Ectodermal cell (in vitro differentiated cells): ENCODE results near the gene OSBPL1A.

Source experiments
- H3K27ac ChIP-seq: 2 replicates; pipeline ENCODE4 v1.7.0; 2013; ENCODE audit warnings: mild to moderate bottlenecking, low read depth, low read length; ENCODE audit not compliant: insufficient read depth, poor library complexity, severe bottlenecking
- H3K27me3 ChIP-seq: 2 replicates; pipeline ENCODE4 v1.7.0; 2013; ENCODE audit warnings: mild to moderate bottlenecking, low read length; ENCODE audit not compliant: insufficient read depth, control insufficient read depth, poor library complexity, severe bottlenecking
- H3K36me3 ChIP-seq: one replicate; pipeline ENCODE4 v1.7.0; 2013; ENCODE audit warnings: low read length; ENCODE audit not compliant: control insufficient read depth, insufficient read depth
- H3K4me1 ChIP-seq: one replicate; pipeline ENCODE4 v1.7.0; 2013; ENCODE audit warnings: low read length; ENCODE audit not compliant: control insufficient read depth, insufficient read depth
- H3K4me3 ChIP-seq: 2 replicates; pipeline ENCODE4 v1.7.0; 2013; ENCODE audit warnings: low read depth, low read length, control low read depth; ENCODE audit not compliant: insufficient read depth
- H3K9me3 ChIP-seq: 2 replicates; pipeline ENCODE4 v1.7.0; 2013; ENCODE audit warnings: mild to moderate bottlenecking, low read length, moderate library complexity; ENCODE audit not compliant: control insufficient read depth
- WGBS, 2 experiments: methylation state at CpG; one replicate each; pipeline ENCODE4 v1.1.7; 2013; ENCODE audit warnings: missing lambda C conversion rate in 2 of 2; 5-methylcytosine and 5-hydroxymethylcytosine counted together

OSBPL1A gene

GRCh38 chr18:24259869-24260641 lies 137.6 kb downstream of the OSBPL1A start:
- Histone ChIP-seq H3K4me3 (no peak overlapping the region), H3K36me3 (no peaks in the 10 kb centered on the region), H3K9me3 (peaks cover 2% of the 10 kb centered on the region), H3K4me1 (no peaks in the 10 kb centered on the region), H3K27me3 (no peaks in the 10 kb centered on the region), H3K27ac (no peak overlapping the region)
- WGBS, 2 experiments = 90 to 95% methylated on average over 4 to 6 of the region's 6 CpGs

DNA sequence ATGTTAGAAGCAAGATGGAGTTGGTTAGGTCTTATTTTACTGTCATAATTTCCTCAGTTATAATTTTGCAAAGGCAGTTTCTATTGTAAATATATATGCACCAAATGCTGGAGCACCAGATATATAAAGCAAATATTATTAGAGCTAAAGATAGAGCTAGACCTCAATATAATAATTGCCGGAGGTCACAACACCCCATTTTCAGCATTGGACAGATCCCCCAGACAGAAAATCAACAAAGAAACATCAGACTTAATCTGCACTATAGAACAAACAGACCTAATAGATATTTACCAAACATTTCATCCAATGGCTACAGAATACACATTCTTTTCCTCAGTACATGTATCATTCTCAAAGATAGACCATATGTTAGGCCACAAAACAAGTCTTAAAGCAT lies 143.6 kb downstream of the OSBPL1A start:
- 92 to 96% methylated on average over 1 of the region's 1 CpG for whole genome bisulfite sequencing, 2 experiments
- no peaks in the 10 kb centered on the region for H3K36me3 ChIP-seq
- H3K4me3 ChIP-seq = no peak overlapping the region
- H3K4me1 ChIP-seq = no peaks in the 10 kb centered on the region
- H3K27me3 ChIP-seq = no peaks in the 10 kb centered on the region
- H3K27ac ChIP-seq = no peak overlapping the region
- peaks cover 2% of the 10 kb centered on the region for H3K9me3 ChIP-seq

- Histone ChIP-seq H3K4me1 (no peaks in the 10 kb centered on the region), H3K9me3 (no peaks in the 10 kb centered on the region), H3K27ac (no peak overlapping the region), H3K36me3 (no peaks in the 10 kb centered on the region), H3K27me3 (no peaks in the 10 kb centered on the region), H3K4me3 (no peak overlapping the region)
- 95 to 97% methylated on average over 6 of the region's 6 CpGs for WGBS, 2 experiments
These were observed 147.9 kb downstream of the OSBPL1A start for GRCh38 chr18:24249716-24250115.

DNA sequence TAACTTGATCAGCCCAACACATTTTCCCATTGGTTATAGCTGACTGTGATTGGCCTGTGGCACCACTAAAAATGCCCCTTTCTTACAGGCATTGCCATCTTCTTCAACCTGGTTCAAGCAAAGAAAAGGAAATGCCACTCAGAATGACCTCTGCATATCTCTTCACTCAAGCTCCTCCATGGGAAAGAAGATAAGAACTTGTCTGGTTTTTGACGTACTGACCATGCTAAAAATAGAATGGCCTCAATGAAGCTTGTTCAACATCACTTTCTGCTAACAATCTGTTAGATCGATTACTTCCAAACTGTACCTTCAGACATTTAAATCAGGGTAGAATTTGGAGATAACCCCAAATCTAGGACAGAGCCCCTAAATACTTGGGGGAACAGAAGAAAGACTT lies 149.3 kb downstream of the OSBPL1A start:
- H3K9me3 ChIP-seq = no peaks in the 10 kb centered on the region
- no peaks in the 10 kb centered on the region for H3K36me3 ChIP-seq
- no peak overlapping the region for H3K27ac ChIP-seq
- WGBS, 2 experiments = 96 to 97% methylated on average over 2 of the region's 2 CpGs
- H3K27me3 ChIP-seq = no peaks in the 10 kb centered on the region
- H3K4me3 ChIP-seq = no peak overlapping the region
- no peaks in the 10 kb centered on the region for H3K4me1 ChIP-seq

GRCh38 chr18:24246143-24246542 lies 151.5 kb downstream of the OSBPL1A start:
- no peaks in the 10 kb centered on the region for H3K27me3 ChIP-seq
- H3K36me3 ChIP-seq = no peaks in the 10 kb centered on the region
- H3K4me3 ChIP-seq = no peak overlapping the region
- 92 to 93% methylated on average over 1 of the region's 3 CpGs for WGBS, 2 experiments
- no peak overlapping the region for H3K27ac ChIP-seq
- H3K9me3 ChIP-seq = no peaks in the 10 kb centered on the region
- no peaks in the 10 kb centered on the region for H3K4me1 ChIP-seq

- Histone ChIP-seq H3K9me3 (no peaks in the 10 kb centered on the region), H3K27me3 (no peaks in the 10 kb centered on the region), H3K36me3 (no peaks in the 10 kb centered on the region), H3K27ac (no peak overlapping the region), H3K4me3 (no peak overlapping the region), H3K4me1 (no peaks in the 10 kb centered on the region)
- WGBS, 2 experiments = 94% methylated on average over 4 to 5 of the region's 5 CpGs
These were observed 152.9 kb downstream of the OSBPL1A start for GRCh38 chr18:24244698-24245097.

DNA sequence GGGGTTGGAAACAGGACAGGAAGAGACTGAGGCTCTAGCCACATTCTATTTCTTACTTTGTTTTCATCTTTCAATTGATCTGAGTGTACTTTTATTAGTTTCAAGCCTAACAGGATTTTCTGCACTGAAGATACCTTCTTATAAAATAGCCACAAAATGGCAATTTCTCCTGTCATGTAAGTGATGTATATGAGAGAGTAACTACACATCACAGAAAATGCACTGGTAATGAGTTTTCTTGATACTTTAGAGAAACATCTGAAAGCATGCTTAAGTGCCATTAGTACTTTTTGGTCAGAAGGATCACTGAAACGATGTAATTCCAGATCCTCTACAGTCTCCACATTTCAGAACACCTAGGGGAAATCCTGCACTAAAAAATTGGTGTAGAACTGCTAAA lies 153.9 kb downstream of the OSBPL1A start:
- Histone ChIP-seq H3K4me3 (no peak overlapping the region), H3K36me3 (no peaks in the 10 kb centered on the region), H3K27me3 (no peaks in the 10 kb centered on the region), H3K9me3 (no peaks in the 10 kb centered on the region), H3K4me1 (no peaks in the 10 kb centered on the region), H3K27ac (no peak overlapping the region)
- WGBS, 2 experiments = 100% methylated on average over 1 of the region's 1 CpG

DNA sequence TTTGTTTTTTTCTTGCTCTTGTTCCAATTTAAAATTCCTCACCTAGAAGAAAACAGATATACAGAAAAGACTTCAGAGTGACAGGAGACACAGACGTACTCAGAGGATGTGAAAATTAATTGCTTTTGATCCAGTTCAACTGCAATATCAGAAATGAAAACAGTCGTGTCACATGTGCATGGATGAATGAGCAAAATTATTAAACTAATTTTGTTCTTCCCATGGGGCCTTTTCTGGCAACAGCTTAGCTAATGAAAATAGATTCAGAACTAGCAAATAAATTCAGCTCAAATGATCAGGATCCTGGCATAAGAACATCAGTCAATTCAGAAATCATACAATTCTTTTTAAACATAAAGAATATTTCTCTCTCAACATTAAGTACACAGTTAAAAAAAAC lies 158.3 kb downstream of the OSBPL1A start:
- peaks cover 8% of the 10 kb centered on the region for H3K36me3 ChIP-seq
- H3K27me3 ChIP-seq = no peaks in the 10 kb centered on the region
- no peaks in the 10 kb centered on the region for H3K4me1 ChIP-seq
- 97 to 100% methylated on average over 2 of the region's 2 CpGs for WGBS, 2 experiments
- no peaks in the 10 kb centered on the region for H3K9me3 ChIP-seq
- no peak overlapping the region for H3K4me3 ChIP-seq
- H3K27ac ChIP-seq = no peak overlapping the region

DNA sequence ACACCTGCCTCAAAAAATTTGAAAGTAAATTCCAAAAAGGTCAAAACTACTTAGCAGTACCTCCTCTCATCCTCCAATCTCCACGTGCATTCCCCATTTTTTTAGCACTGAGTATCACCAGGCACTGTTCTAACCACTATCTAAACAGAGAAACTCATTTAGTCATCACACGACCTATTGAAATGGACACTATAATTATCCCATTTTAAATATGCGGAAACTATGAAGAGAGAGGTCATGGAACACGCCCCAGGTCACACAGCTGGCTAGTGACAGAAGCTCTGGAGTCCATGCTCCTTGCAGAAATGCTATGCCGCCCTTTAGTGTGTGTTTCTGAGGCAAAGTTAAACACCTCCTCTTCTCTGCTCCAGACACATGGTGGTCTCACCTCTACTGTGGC lies 159.2 kb downstream of the OSBPL1A start:
- no peaks in the 10 kb centered on the region for H3K27me3 ChIP-seq
- H3K9me3 ChIP-seq = no peaks in the 10 kb centered on the region
- H3K4me1 ChIP-seq = no peaks in the 10 kb centered on the region
- H3K4me3 ChIP-seq = no peak overlapping the region
- peaks cover 8% of the 10 kb centered on the region for H3K36me3 ChIP-seq
- H3K27ac ChIP-seq = no peak overlapping the region
- WGBS, 2 experiments = 56% methylated on average over 5 of the region's 5 CpGs

- no peak overlapping the region for H3K27ac ChIP-seq
- WGBS, 2 experiments = 94 to 97% methylated on average over 6 to 7 of the region's 7 CpGs
These were observed 162.7 kb downstream of the OSBPL1A start for GRCh38 chr18:24234850-24235418.

More at GRCh38 chr18:24234850-24235418, 162.7 kb downstream of the OSBPL1A start:
- no peaks in the 10 kb centered on the region for H3K27me3 ChIP-seq
- H3K9me3 ChIP-seq = no peaks in the 10 kb centered on the region
- no peak overlapping the region for H3K4me3 ChIP-seq
- H3K36me3 ChIP-seq = peaks cover 8% of the 10 kb centered on the region
- no peaks in the 10 kb centered on the region for H3K4me1 ChIP-seq
